K562 (cell line): ENCODE results near the gene CLCN6. TPM values are rescaled to one million over a fixed set of nuclear protein-coding genes. Genes with fewer than 3 reads are reported as not detected.

Source experiments
- ARHGAP35 ChIP-seq: fragments of 450-650 bp; IDR thresholded peaks from 2 replicates; pipeline ENCODE4 v1.6.1; 2018; ENCODE audit not compliant: partially characterized antibody
- CHD2 ChIP-seq: IDR thresholded peaks from 2 replicates; pipeline ENCODE4 v1.6.1; 2011; ENCODE audit warnings: low read depth, low read length
- DMBX1 ChIP-seq: fragments of 250-450 bp; sonication (Bioruptor Pico); IDR thresholded peaks from 2 replicates; pipeline ENCODE4 v1.8.0; 2022; ENCODE audit warnings: inconsistent platforms, mild to moderate bottlenecking, moderate library complexity, borderline replicate concordance
- FOXJ2 ChIP-seq: fragments of 200-800 bp; sonication (Bioruptor generic); IDR thresholded peaks from 2 replicates; pipeline ENCODE4 v1.6.1; 2016; ENCODE audit warnings: missing genetic modification characterization, missing compliant biosample characterization
- HDGF ChIP-seq: fragments of 450-650 bp; IDR thresholded peaks from 2 replicates; pipeline ENCODE4 v1.6.1; 2016
- HNRNPUL1 ChIP-seq: fragments of 200-400 bp; formaldehyde crosslinking; IDR thresholded peaks from 2 replicates; pipeline ENCODE4 v1.6.1; 2017; ENCODE audit warnings: low read length
- POLR2AphosphoS2 ChIP-seq: IDR thresholded peaks from 2 replicates; pipeline ENCODE4 v1.6.1; 2012; ENCODE audit warnings: low read length, improper control_type of control experiment
- RCOR1 ChIP-seq, 2 experiments: IDR thresholded peaks; 2 replicates each; pipeline ENCODE4 v1.6.1; 2012; ENCODE audit warnings: low read depth in 2 of 2, low read length in 2 of 2, borderline replicate concordance in 1 of 2, improper control_type of control experiment in 1 of 2
- RUNX1 ChIP-seq: sonication (generic); IDR thresholded peaks from 2 replicates; pipeline ENCODE4 v1.6.1; 2016; ENCODE audit warnings: antibody characterized with exemption, low read depth
- SLC30A9 ChIP-seq: fragments of 250-450 bp; sonication (Bioruptor Pico); IDR thresholded peaks from 2 replicates; pipeline ENCODE4 v1.8.0; 2022; ENCODE audit warnings: mild to moderate bottlenecking, moderate library complexity
- SOX6 ChIP-seq: fragments of 450-650 bp; IDR thresholded peaks from 2 replicates; pipeline ENCODE4 v1.6.1; 2014; ENCODE audit warnings: mild to moderate bottlenecking
- ZFX ChIP-seq: sonication (generic); formaldehyde crosslinking; IDR thresholded peaks from 2 replicates; pipeline ENCODE4 v1.8.0; 2022; ENCODE audit warnings: mild to moderate bottlenecking, missing genetic modification reagents, moderate library complexity
- ZNF133 ChIP-seq: fragments of 250-450 bp; sonication (Bioruptor Pico); IDR thresholded peaks from 2 replicates; pipeline ENCODE4 v1.4.0; 2020; ENCODE audit warnings: mild to moderate bottlenecking
- ZNF197 ChIP-seq: fragments of 200-800 bp; sonication (Bioruptor generic); IDR thresholded peaks from 2 replicates; pipeline ENCODE4 v1.6.1; 2016; ENCODE audit warnings: low read depth, missing genetic modification characterization, missing compliant biosample characterization
- ZNF232 ChIP-seq: sonication (generic); formaldehyde crosslinking; IDR thresholded peaks from 2 replicates; pipeline ENCODE4 v1.8.0; 2022; ENCODE audit warnings: mild to moderate bottlenecking, missing genetic modification reagents
- ZNF316 ChIP-seq: fragments of 450-650 bp; IDR thresholded peaks from 2 replicates; pipeline ENCODE4 v1.6.1; 2016
- ZNF398 ChIP-seq: fragments of 250-450 bp; sonication (Bioruptor Pico); IDR thresholded peaks from 2 replicates; pipeline ENCODE4 v1.8.0; 2021; ENCODE audit warnings: moderate library complexity, mild to moderate bottlenecking, inconsistent platforms
- ZNF668 ChIP-seq: fragments of 250-450 bp; sonication (Bioruptor Pico); IDR thresholded peaks from 2 replicates; pipeline ENCODE4 v1.8.0; 2022; ENCODE audit warnings: mild to moderate bottlenecking, inconsistent platforms
- ZNF75A ChIP-seq: fragments of 450-650 bp; formaldehyde crosslinking; IDR thresholded peaks from 2 replicates; pipeline ENCODE4 v1.4.0; 2020; ENCODE audit warnings: mild to moderate bottlenecking
- polyA plus RNA-seq, 8 experiments: library from polyadenylated mRNA; depleted of rRNA in 4 of 8; stranded (reverse) in 5 of 8; unstranded in 3 of 8; fragments of >200 nt; fragmentation: Nextera tagmentation in 2 of 8; fragmentation: Illumina TruSeq in 1 of 8; extraction: Ambion mirVana in 2 of 8; extraction: Trizol in 1 of 8; gene quantifications; 2 replicates each; pipeline versions ENCODE4 v1.2.1 to v1.2.3, GENCODE V29; 2011 to 2014; ENCODE audit warnings: inconsistent platforms in 1 of 8, missing spikeins in 1 of 8
- total RNA-seq, 7 experiments: library from RNA; depleted of rRNA in 6 of 7; stranded (reverse); fragments of >200 nt in 6 of 7; fragmentation: Illumina TruSeq in 2 of 7; extraction: Trizol in 2 of 7; gene quantifications; 2 replicates each; pipeline versions ENCODE4 v1.2.1 to v1.2.3, GENCODE V29; 2011 to 2021; ENCODE audit warnings: low replicate concordance in 1 of 7
- TF ChIP-seq, protein P1 (sequence below): fragments of 250-450 bp; sonication (Bioruptor Pico); IDR thresholded peaks from 2 replicates; pipeline ENCODE4 v1.8.0; 2021; ENCODE audit warnings: moderate library complexity, mild to moderate bottlenecking, inconsistent platforms
- TF ChIP-seq, protein P2 (sequence below): sonication (generic); formaldehyde crosslinking; IDR thresholded peaks from 2 replicates; pipeline ENCODE4 v1.5.0; 2020; ENCODE audit warnings: missing genetic modification reagents
- TF ChIP-seq, protein P3 (sequence below): IDR thresholded peaks from 2 replicates; pipeline ENCODE4 v1.6.1; 2011; ENCODE audit warnings: borderline replicate concordance, low read depth, mild to moderate bottlenecking, moderate library complexity, low read length; ENCODE audit not compliant: insufficient read depth, poor library complexity, severe bottlenecking
- TF ChIP-seq, protein P4 (sequence below): sonication (generic); formaldehyde crosslinking; IDR thresholded peaks from 2 replicates; pipeline ENCODE4 v1.8.1; 2023; ENCODE audit warnings: mild to moderate bottlenecking, missing genetic modification reagents

CLCN6 gene
- total and polyA plus RNA-seq, 9 of the 15 experiments (the other 6 are each of a cell fraction or from before 2014, with no cell fraction given): 2.0 to 21.8 (median 13.6) TPM

- no peak for TF ChIP-seq ARHGAP35
- peak; percentile 61 for TF ChIP-seq HDGF
- TF ChIP-seq, protein P1, sequence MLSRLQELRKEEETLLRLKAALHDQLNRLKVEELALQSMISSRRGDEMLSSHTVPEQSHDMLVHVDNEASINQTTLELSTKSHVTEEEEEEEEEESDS (CRISPR knock-in tag): no peak
- no peak for TF ChIP-seq ZNF316
- peak; percentile 74; the same call in 1 of the 2 replicates for TF ChIP-seq RUNX1
- TF ChIP-seq ZNF232 (CRISPR knock-in tag): no peak
- TF ChIP-seq POLR2AphosphoS2: no peak
- no peak for TF ChIP-seq ZNF398 (CRISPR knock-in tag)
- TF ChIP-seq, protein P2, sequence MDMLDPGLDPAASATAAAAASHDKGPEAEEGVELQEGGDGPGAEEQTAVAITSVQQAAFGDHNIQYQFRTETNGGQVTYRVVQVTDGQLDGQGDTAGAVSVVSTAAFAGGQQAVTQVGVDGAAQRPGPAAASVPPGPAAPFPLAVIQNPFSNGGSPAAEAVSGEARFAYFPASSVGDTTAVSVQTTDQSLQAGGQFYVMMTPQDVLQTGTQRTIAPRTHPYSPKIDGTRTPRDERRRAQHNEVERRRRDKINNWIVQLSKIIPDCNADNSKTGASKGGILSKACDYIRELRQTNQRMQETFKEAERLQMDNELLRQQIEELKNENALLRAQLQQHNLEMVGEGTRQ: peak; percentile 89
- peak; percentile 67 for TF ChIP-seq ZFX (CRISPR knock-in tag)
- TF ChIP-seq SOX6: peak; percentile 98
- TF ChIP-seq HNRNPUL1: no peak
- TF ChIP-seq ZNF668 (CRISPR knock-in tag): peak; percentile 71; the same call in 1 of the 2 replicates
- TF ChIP-seq SLC30A9 (CRISPR knock-in tag): no peak
- no peak for TF ChIP-seq ZNF75A
- no peak; the same call in none of the 2 replicates for TF ChIP-seq DMBX1 (CRISPR knock-in tag)
- TF ChIP-seq, protein P3, sequence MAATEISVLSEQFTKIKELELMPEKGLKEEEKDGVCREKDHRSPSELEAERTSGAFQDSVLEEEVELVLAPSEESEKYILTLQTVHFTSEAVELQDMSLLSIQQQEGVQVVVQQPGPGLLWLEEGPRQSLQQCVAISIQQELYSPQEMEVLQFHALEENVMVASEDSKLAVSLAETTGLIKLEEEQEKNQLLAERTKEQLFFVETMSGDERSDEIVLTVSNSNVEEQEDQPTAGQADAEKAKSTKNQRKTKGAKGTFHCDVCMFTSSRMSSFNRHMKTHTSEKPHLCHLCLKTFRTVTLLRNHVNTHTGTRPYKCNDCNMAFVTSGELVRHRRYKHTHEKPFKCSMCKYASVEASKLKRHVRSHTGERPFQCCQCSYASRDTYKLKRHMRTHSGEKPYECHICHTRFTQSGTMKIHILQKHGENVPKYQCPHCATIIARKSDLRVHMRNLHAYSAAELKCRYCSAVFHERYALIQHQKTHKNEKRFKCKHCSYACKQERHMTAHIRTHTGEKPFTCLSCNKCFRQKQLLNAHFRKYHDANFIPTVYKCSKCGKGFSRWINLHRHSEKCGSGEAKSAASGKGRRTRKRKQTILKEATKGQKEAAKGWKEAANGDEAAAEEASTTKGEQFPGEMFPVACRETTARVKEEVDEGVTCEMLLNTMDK: no peak
- TF ChIP-seq FOXJ2 (tag): peak; percentile 94
- TF ChIP-seq ZNF133 (CRISPR knock-in tag): no peak
- TF ChIP-seq RCOR1 (IDR thresholded peaks at IDR 0.05; ENCODE audit: borderline replicate concordance in 1 of 2, low read depth in 2 of 2, low read length in 2 of 2): peak; percentile 71 to 98; a peak in 3 of 4 replicates
- TF ChIP-seq, protein P4, sequence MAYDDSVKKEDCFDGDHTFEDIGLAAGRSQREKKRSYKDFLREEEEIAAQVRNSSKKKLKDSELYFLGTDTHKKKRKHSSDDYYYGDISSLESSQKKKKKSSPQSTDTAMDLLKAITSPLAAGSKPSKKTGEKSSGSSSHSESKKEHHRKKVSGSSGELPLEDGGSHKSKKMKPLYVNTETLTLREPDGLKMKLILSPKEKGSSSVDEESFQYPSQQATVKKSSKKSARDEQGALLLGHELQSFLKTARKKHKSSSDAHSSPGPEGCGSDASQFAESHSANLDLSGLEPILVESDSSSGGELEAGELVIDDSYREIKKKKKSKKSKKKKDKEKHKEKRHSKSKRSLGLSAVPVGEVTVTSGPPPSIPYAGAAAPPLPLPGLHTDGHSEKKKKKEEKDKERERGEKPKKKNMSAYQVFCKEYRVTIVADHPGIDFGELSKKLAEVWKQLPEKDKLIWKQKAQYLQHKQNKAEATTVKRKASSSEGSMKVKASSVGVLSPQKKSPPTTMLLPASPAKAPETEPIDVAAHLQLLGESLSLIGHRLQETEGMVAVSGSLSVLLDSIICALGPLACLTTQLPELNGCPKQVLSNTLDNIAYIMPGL (CRISPR knock-in tag): no peak
- 0 out of 2 replicates have a peak, but pooled peaks have one; percentile 29 for TF ChIP-seq CHD2
- peak; percentile 93 for TF ChIP-seq ZNF197 (CRISPR knock-in tag)
Measured at GRCh38 chr1:11842154-11843041, 36.4 kb downstream of the CLCN6 start (continued).
